SK-N-SH (cell line): ENCODE results near the gene TSNAXIP1. TPM values are rescaled to one million over a fixed set of nuclear protein-coding genes. Genes with fewer than 3 reads are reported as not detected.

Source experiments
- CTCF ChIA-PET: fragments of 300-600, 350-600 bp; formaldehyde crosslinking; extraction: SDS; loops from one replicate; lab custom pipeline; 2021; lab: Yijun Ruan, JAX
- POLR2A ChIA-PET: fragments of 350-600 bp; sonication (Branson Sonifier 250); formaldehyde crosslinking; extraction: SDS; loops from one replicate; lab custom pipeline; 2020; ENCODE audit warnings: antibody characterized with exemption, inconsistent platforms; lab: Yijun Ruan, JAX
- DNase-seq: peaks from one replicate; pipeline ENCODE4 v3.0.0; 2012
- H2AFZ ChIP-seq: fragments of 200-600 bp; sonication (generic); 2 replicates; pipeline ENCODE4 v1.8.1; 2016; ENCODE audit warnings: antibody characterized with exemption, mild to moderate bottlenecking, low read depth
- H3F3A ChIP-seq: fragments of 200-600 bp; sonication (generic); replicated peaks from 2 replicates; pipeline ENCODE3; 2016; ENCODE audit warnings: antibody characterized with exemption, mild to moderate bottlenecking; ENCODE audit not compliant: insufficient read depth
- H3K27ac ChIP-seq, 2 experiments: fragments of 200-500 bp in 1 of 2; fragments of 200-600 bp in 1 of 2; sonication (Bioruptor generic) in 1 of 2; sonication (generic), shearing (Covaris generic) in 1 of 2; 2 replicates each; pipeline versions ENCODE4 v1.5.1 to v1.6.1; 2014 to 2016; ENCODE audit warnings: low read depth in 2 of 2, inconsistent platforms in 1 of 2, low read length in 1 of 2, mild to moderate bottlenecking in 1 of 2, mixed read lengths in 1 of 2
- H3K27me3 ChIP-seq: fragments of 200-600 bp; sonication (generic), shearing (Covaris generic); 2 replicates; pipeline ENCODE4 v1.6.1; 2016; ENCODE audit warnings: mixed run types; ENCODE audit not compliant: insufficient read depth
- H3K36me3 ChIP-seq, 2 experiments: fragments of 200-500 bp in 1 of 2; fragments of 200-600 bp in 1 of 2; sonication (Bioruptor generic) in 1 of 2; sonication (generic) in 1 of 2; replicated peaks in 1 of 2; 2 replicates each; pipeline versions ENCODE3 to v1.5.1; 2014 to 2016; ENCODE audit warnings: low read length in 1 of 2, mild to moderate bottlenecking in 1 of 2; ENCODE audit not compliant: insufficient read depth in 2 of 2, control insufficient read depth in 1 of 2
- H3K4me1 ChIP-seq, 2 experiments: fragments of 200-500 bp in 1 of 2; fragments of 200-600 bp in 1 of 2; sonication (Bioruptor generic) in 1 of 2; sonication (generic), shearing (Covaris generic) in 1 of 2; 2 replicates each; pipeline versions ENCODE4 v1.5.1 to v1.6.1; 2014 to 2016; ENCODE audit warnings: low read depth in 1 of 2, low read length in 1 of 2, mixed run types in 1 of 2; ENCODE audit not compliant: insufficient read depth in 2 of 2, control insufficient read depth in 1 of 2
- H3K4me2 ChIP-seq: fragments of 200-600 bp; sonication (generic), shearing (Covaris generic); 2 replicates; pipeline ENCODE4 v1.6.1; 2017; ENCODE audit warnings: mixed run types
- H3K4me3 ChIP-seq, 2 experiments: fragments of 200-500 bp in 1 of 2; fragments of 200-600 bp in 1 of 2; sonication (Bioruptor generic) in 1 of 2; sonication (generic), shearing (Covaris generic) in 1 of 2; 2 replicates each; pipeline versions ENCODE4 v1.5.1 to v1.8.1; 2014 to 2016; ENCODE audit warnings: low read depth in 2 of 2, inconsistent platforms in 1 of 2, low read length in 1 of 2, mild to moderate bottlenecking in 1 of 2, mixed read lengths in 1 of 2, moderate library complexity in 1 of 2
- H3K79me2 ChIP-seq: fragments of 200-600 bp; sonication (generic); 2 replicates; pipeline ENCODE4 v1.8.1; 2017; ENCODE audit warnings: mild to moderate bottlenecking; ENCODE audit not compliant: insufficient read depth
- H3K9ac ChIP-seq: fragments of 200-600 bp; sonication (generic); 2 replicates; pipeline ENCODE4 v1.6.1; 2017; ENCODE audit warnings: mixed run types
- H3K9me2 ChIP-seq: fragments of 200-600 bp; sonication (generic); 2 replicates; pipeline ENCODE4 v1.6.1; 2017; ENCODE audit warnings: mixed run types
- H3K9me3 ChIP-seq: fragments of 200-600 bp; sonication (generic); 2 replicates; pipeline ENCODE4 v1.6.1; 2017; ENCODE audit warnings: mixed run types, mild to moderate bottlenecking, moderate library complexity
- H4K20me1 ChIP-seq: fragments of 200-600 bp; sonication (generic); 2 replicates; pipeline ENCODE4 v1.6.1; 2017; ENCODE audit warnings: mild to moderate bottlenecking, mixed run types; ENCODE audit not compliant: insufficient read depth
- EP300 ChIP-seq, 2 experiments: IDR thresholded peaks; 2 replicates each; pipeline versions ENCODE4 v1.4.0 to v1.6.1; 2012; ENCODE audit warnings: borderline replicate concordance in 1 of 2, low read depth in 1 of 2, low read length in 1 of 2
- GABPA ChIP-seq: IDR thresholded peaks from 2 replicates; pipeline ENCODE4 v1.4.0; 2012; ENCODE audit warnings: low read depth, mild to moderate bottlenecking
- GATA2 ChIP-seq: sonication (generic); formaldehyde crosslinking; IDR thresholded peaks from 2 replicates; pipeline ENCODE4 v1.5.0; 2020; ENCODE audit warnings: mild to moderate bottlenecking, missing genetic modification reagents
- JUND ChIP-seq: IDR thresholded peaks from 2 replicates; pipeline ENCODE4 v1.4.0; 2012
- POLR2AphosphoS5 ChIP-seq: IDR thresholded peaks from 2 replicates; pipeline ENCODE4 v1.6.1; 2012; ENCODE audit warnings: low read depth, low read length
- RAD21 ChIP-seq: IDR thresholded peaks from 2 replicates; pipeline ENCODE4 v1.6.1; 2012; ENCODE audit warnings: mild to moderate bottlenecking, low read length
- RFX5 ChIP-seq: IDR thresholded peaks from 2 replicates; pipeline ENCODE4 v1.6.1; 2012; ENCODE audit warnings: mild to moderate bottlenecking, improper control_type of control experiment, low read length
- YY1 ChIP-seq: IDR thresholded peaks from 2 replicates; pipeline ENCODE4 v1.4.0; 2012; ENCODE audit warnings: low read depth, mild to moderate bottlenecking
- WGBS: methylation state at CpG from one replicate; pipeline ENCODE4 v1.1.6; 2017; ENCODE audit warnings: low lambda C conversion rate; 5-methylcytosine and 5-hydroxymethylcytosine counted together
- polyA plus RNA-seq, 3 experiments: library from polyadenylated mRNA; depleted of rRNA; stranded (reverse); fragments of >200 nt; gene quantifications; 2 replicates each; pipeline ENCODE4 v1.2.3, GENCODE V29; 2012
- TF ChIP-seq, protein P1 (sequence below): IDR thresholded peaks from 2 replicates; pipeline ENCODE4 v1.6.1; 2012; ENCODE audit warnings: mild to moderate bottlenecking, low read depth, low read length, moderate library complexity

TSNAXIP1 gene
- polyA plus RNA-seq, 1 of the 3 experiments (the other 2 are of a cell fraction): 4.4 TPM

DNA sequence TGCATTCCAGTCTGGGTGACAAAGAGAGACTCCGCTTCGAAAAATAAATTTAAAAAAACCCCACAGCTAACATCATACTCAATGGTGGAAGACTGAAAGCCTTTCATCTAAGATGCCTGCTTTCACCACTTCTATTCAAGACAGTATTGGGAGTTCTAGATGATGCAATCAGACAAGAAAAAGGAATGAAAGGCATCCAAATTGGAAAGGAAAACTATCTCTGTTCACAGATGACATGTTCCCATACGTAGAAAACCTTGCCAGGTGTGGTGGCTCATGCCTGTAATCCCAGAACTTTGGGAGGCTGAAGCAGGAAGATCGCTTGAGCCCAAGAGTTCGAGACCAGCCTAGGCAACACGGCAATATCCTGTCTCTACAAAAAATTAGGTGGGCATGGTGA, 31.4 kb upstream of the TSNAXIP1 start:
- Histone ChIP-seq H3K79me2 (peaks cover 19% of the 10 kb centered on the region), H3K27me3 (no peaks in the 10 kb centered on the region), H3K9me3 (no peaks in the 10 kb centered on the region), H3K36me3 (peaks cover 0 to 6% of the 10 kb centered on the region in 2 experiments), H2AFZ (no peak overlapping the region), H3K4me3 (no peak overlapping the region), H3K4me1 (peaks cover 0 to 10% of the 10 kb centered on the region in 2 experiments; a peak in 1 of 4 replicates), H3K27ac (no peak overlapping the region), H4K20me1 (0 out of 2 replicates have a peak, but pooled peaks cover 22% of the 10 kb centered on the region), H3K4me2 (no peak overlapping the region), H3F3A (peaks cover 12% of the 10 kb centered on the region), H3K9me2 (no peaks in the 10 kb centered on the region), H3K9ac (no peak overlapping the region)
- TF ChIP-seq, protein P1, sequence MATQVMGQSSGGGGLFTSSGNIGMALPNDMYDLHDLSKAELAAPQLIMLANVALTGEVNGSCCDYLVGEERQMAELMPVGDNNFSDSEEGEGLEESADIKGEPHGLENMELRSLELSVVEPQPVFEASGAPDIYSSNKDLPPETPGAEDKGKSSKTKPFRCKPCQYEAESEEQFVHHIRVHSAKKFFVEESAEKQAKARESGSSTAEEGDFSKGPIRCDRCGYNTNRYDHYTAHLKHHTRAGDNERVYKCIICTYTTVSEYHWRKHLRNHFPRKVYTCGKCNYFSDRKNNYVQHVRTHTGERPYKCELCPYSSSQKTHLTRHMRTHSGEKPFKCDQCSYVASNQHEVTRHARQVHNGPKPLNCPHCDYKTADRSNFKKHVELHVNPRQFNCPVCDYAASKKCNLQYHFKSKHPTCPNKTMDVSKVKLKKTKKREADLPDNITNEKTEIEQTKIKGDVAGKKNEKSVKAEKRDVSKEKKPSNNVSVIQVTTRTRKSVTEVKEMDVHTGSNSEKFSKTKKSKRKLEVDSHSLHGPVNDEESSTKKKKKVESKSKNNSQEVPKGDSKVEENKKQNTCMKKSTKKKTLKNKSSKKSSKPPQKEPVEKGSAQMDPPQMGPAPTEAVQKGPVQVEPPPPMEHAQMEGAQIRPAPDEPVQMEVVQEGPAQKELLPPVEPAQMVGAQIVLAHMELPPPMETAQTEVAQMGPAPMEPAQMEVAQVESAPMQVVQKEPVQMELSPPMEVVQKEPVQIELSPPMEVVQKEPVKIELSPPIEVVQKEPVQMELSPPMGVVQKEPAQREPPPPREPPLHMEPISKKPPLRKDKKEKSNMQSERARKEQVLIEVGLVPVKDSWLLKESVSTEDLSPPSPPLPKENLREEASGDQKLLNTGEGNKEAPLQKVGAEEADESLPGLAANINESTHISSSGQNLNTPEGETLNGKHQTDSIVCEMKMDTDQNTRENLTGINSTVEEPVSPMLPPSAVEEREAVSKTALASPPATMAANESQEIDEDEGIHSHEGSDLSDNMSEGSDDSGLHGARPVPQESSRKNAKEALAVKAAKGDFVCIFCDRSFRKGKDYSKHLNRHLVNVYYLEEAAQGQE: no peak
- CTCF ChIA-PET: no interaction called here
- DNase-seq: no peak
- POLR2A ChIA-PET: no interaction called here
- 92% methylated on average over 6 of the region's 6 CpGs for WGBS

DNA sequence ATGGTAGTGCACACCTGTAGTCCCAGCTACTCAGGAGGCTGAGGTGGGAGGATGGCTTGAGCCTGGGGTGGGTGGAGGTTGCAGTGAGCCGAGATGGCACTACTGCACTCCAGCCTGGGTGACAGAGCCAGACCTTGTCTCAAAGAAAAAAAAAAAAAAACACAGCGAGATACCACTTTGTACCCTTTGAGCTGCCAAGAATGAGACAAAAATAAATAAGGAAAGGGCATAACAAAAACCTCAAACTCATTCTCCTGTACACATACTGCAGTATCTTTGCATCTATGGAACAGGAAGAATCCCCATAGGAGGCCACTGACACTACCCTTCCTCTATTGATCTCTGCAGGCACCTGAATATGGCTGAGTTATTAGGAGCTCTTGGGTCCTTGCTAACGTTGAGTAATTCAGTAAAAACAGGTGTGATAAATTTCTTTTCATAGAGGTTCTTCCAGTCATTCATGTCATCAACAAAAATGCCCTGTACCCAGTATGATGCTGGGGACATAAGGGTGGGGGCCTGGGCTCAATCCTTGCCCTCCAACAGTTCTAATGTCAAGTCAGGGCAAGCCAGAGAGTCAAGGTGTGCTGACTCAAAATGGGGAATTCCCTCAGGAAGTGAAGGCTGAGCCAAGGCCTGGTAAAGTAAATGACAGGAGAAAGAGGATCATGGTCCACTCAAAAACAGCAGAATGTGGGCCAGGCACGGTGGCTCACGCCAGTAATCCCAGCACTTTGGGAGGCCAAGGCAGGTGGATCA, 27.3 kb upstream of the TSNAXIP1 start:
- no peak overlapping the region for H2AFZ ChIP-seq
- 0 out of 2 replicates have a peak, but pooled peaks cover 15% of the 10 kb centered on the region for H4K20me1 ChIP-seq
- 91% methylated on average over 5 of the region's 5 CpGs for WGBS
- no peak overlapping the region for H3K27ac ChIP-seq
- no peak for DNase-seq
- H3K79me2 ChIP-seq: peaks cover 34% of the 10 kb centered on the region
- H3K4me3 ChIP-seq: no peak overlapping the region
- H3K9ac ChIP-seq: no peak overlapping the region
- peaks cover 0 to 9% of the 10 kb centered on the region in 2 experiments for H3K36me3 ChIP-seq
- no peaks in the 10 kb centered on the region for H3K27me3 ChIP-seq
- H3K4me1 ChIP-seq: no peaks in the 10 kb centered on the region; a peak in 1 of 4 replicates
- no peak for TF ChIP-seq GABPA
- TF ChIP-seq RAD21: no peak
- TF ChIP-seq YY1: no peak
- no peak for TF ChIP-seq EP300 (IDR thresholded peaks at IDR 0.05; ENCODE audit: borderline replicate concordance in 1 of 2, low read depth in 1 of 2, low read length in 1 of 2)
- no peak for TF ChIP-seq GATA2 (CRISPR knock-in tag)
- no peak for TF ChIP-seq POLR2AphosphoS5
- no peak for TF ChIP-seq RFX5
- no peak for TF ChIP-seq JUND
- ChIA-PET CTCF (interaction anchor here (1.2 to 1.3 kb wide), 2 partner anchors 30 to 111 kb away, joined by 3 to 4 read pairs; no protein-coding TSS in a partner anchor), POLR2A (interaction anchor here (0.6 kb wide), 1 partner anchor 18 kb away, joined by 3 read pairs; no protein-coding TSS in a partner anchor)
- H3F3A ChIP-seq: peaks cover 12% of the 10 kb centered on the region
- H3K9me3 ChIP-seq: no peaks in the 10 kb centered on the region
- H3K4me2 ChIP-seq: no peak overlapping the region
- no peaks in the 10 kb centered on the region for H3K9me2 ChIP-seq
